Activated naive CD4-positive, alpha-beta T cell treated with anti-CD3 and anti-CD28 coated beads, Interleukin-2, amount 10 ng/mL, durations not matched to agents 7 days and 5 days (primary cell): ENCODE measurements around the gene C1orf226.

ENCODE experiments used
- CTCF ChIA-PET: fragments of 350-600 bp; sonication (Branson Sonifier 250); formaldehyde crosslinking; loops from one replicate; lab custom pipeline; 2021; ENCODE audit warnings: antibody characterized with exemption; lab: Charles Lee
- DNase-seq: peaks from one replicate; pipeline ENCODE4 v3.0.0-alpha.2; 2020
- H3K27ac Mint-ChIP-seq: one replicate; pipeline ENCODE4 v1.8.0; 2021; ENCODE audit warnings: mild to moderate bottlenecking, moderate library complexity, mixed read lengths
- H3K27me3 Mint-ChIP-seq: one replicate; pipeline ENCODE4 v1.8.0; 2021; ENCODE audit warnings: mild to moderate bottlenecking, mixed read lengths
- H3K36me3 Mint-ChIP-seq: one replicate; pipeline ENCODE4 v1.8.0; 2021; ENCODE audit warnings: mixed read lengths
- H3K4me1 Mint-ChIP-seq: one replicate; pipeline ENCODE4 v1.8.0; 2021; ENCODE audit warnings: mixed read lengths
- H3K4me3 Mint-ChIP-seq: one replicate; pipeline ENCODE4 v1.8.0; 2021; ENCODE audit warnings: mild to moderate bottlenecking, moderate library complexity, mixed read lengths
- H3K9me3 Mint-ChIP-seq: one replicate; pipeline ENCODE4 v1.8.0; 2021; ENCODE audit warnings: mixed read lengths

The C1orf226 gene

GRCh38 chr1:162370161-162370560 lies 11.4 kb upstream of the C1orf226 start:
- CTCF ChIA-PET, result no interaction called here

GRCh38 chr1:162370721-162371120 lies 10.8 kb upstream of the C1orf226 start:
- Mint-ChIP-seq H3K27me3 (peaks cover under 1% of the 10 kb centered on the region), H3K4me3 (no peak overlapping the region), H3K27ac (no peak overlapping the region), H3K36me3 (no peaks in the 10 kb centered on the region), H3K9me3 (no peaks in the 10 kb centered on the region), H3K4me1 (no peaks in the 10 kb centered on the region)
- CTCF ChIA-PET, result no interaction called here
- DNase-seq, result no peak

More at GRCh38 chr1:162370161-162370560, 11.4 kb upstream of the C1orf226 start:
- Mint-ChIP-seq H3K27ac (no peak overlapping the region), H3K9me3 (no peaks in the 10 kb centered on the region), H3K4me3 (no peak overlapping the region), H3K36me3 (no peaks in the 10 kb centered on the region), H3K27me3 (peaks cover 6% of the 10 kb centered on the region), H3K4me1 (no peaks in the 10 kb centered on the region)
- DNase-seq, result no peak

- Mint-ChIP-seq H3K27ac (no peak overlapping the region), H3K36me3 (no peaks in the 10 kb centered on the region), H3K4me1 (no peaks in the 10 kb centered on the region), H3K4me3 (no peak overlapping the region), H3K9me3 (no peaks in the 10 kb centered on the region), H3K27me3 (no peaks in the 10 kb centered on the region)
- CTCF ChIA-PET, result no interaction called here
- DNase-seq, result no peak
Observed at GRCh38 chr1:162371611-162372010, 9.9 kb upstream of the C1orf226 start.

- Mint-ChIP-seq H3K4me3 (no peak overlapping the region), H3K9me3 (no peaks in the 10 kb centered on the region), H3K27ac (no peak overlapping the region), H3K27me3 (no peaks in the 10 kb centered on the region), H3K4me1 (no peaks in the 10 kb centered on the region), H3K36me3 (no peaks in the 10 kb centered on the region)
- CTCF ChIA-PET, result no interaction called here
- no peak for DNase-seq
Observed at GRCh38 chr1:162372159-162373071, 9.1 kb upstream of the C1orf226 start.

GRCh38 chr1:162373072-162373427 lies 8.5 kb upstream of the C1orf226 start:
- no peaks in the 10 kb centered on the region for H3K4me1 Mint-ChIP-seq
- no peaks in the 10 kb centered on the region for H3K9me3 Mint-ChIP-seq
- H3K4me3 Mint-ChIP-seq, result no peak overlapping the region
- no peak for DNase-seq
- no peak overlapping the region for H3K27ac Mint-ChIP-seq
- CTCF ChIA-PET, result no interaction called here
- H3K36me3 Mint-ChIP-seq, result no peaks in the 10 kb centered on the region
- H3K27me3 Mint-ChIP-seq, result no peaks in the 10 kb centered on the region

- no peaks in the 10 kb centered on the region for H3K4me1 Mint-ChIP-seq
- H3K27ac Mint-ChIP-seq, result no peak overlapping the region
- no peaks in the 10 kb centered on the region for H3K9me3 Mint-ChIP-seq
- H3K27me3 Mint-ChIP-seq, result no peaks in the 10 kb centered on the region
- DNase-seq, result no peak
- H3K36me3 Mint-ChIP-seq, result no peaks in the 10 kb centered on the region
- CTCF ChIA-PET, result no interaction called here
- H3K4me3 Mint-ChIP-seq, result no peak overlapping the region
Observed at GRCh38 chr1:162373541-162374260, 7.8 kb upstream of the C1orf226 start.

GRCh38 chr1:162374406-162374805 lies 7.1 kb upstream of the C1orf226 start:
- Mint-ChIP-seq H3K4me1 (no peaks in the 10 kb centered on the region), H3K36me3 (no peaks in the 10 kb centered on the region), H3K9me3 (no peaks in the 10 kb centered on the region), H3K27me3 (no peaks in the 10 kb centered on the region), H3K27ac (no peak overlapping the region), H3K4me3 (no peak overlapping the region)
- CTCF ChIA-PET, result no interaction called here
- no peak for DNase-seq

GRCh38 chr1:162375463-162375862 lies 6.1 kb upstream of the C1orf226 start:
- Mint-ChIP-seq H3K4me3 (no peak overlapping the region), H3K4me1 (no peaks in the 10 kb centered on the region), H3K9me3 (no peaks in the 10 kb centered on the region), H3K36me3 (no peaks in the 10 kb centered on the region), H3K27me3 (no peaks in the 10 kb centered on the region), H3K27ac (no peak overlapping the region)
- CTCF ChIA-PET, result no interaction called here
- no peak for DNase-seq

GRCh38 chr1:162376691-162377090 lies 4.8 kb upstream of the C1orf226 start, which contains the start of gene SPATA46:
TSS of gene SPATA46 (minus strand) at chr1:162376854. CDS start at chr1:162376790, 64 bp downstream.
- H3K27ac Mint-ChIP-seq, result no peak within 1 kb of the TSS
- CTCF ChIA-PET, result no interaction called here
- H3K4me1 Mint-ChIP-seq, result no peaks in the 10 kb centered on the region
- no peaks in the 10 kb centered on the region for H3K36me3 Mint-ChIP-seq
- no peak for DNase-seq
- H3K27me3 Mint-ChIP-seq, result no peaks in the 10 kb centered on the region
- no peaks in the 10 kb centered on the region for H3K9me3 Mint-ChIP-seq
- H3K4me3 Mint-ChIP-seq, result no peak within 1 kb of the TSS

GRCh38 chr1:162380061-162380846 lies 1.3 kb upstream of the C1orf226 start:
- Mint-ChIP-seq H3K36me3 (no peaks in the 10 kb centered on the region), H3K27ac (no peak overlapping the region), H3K9me3 (no peaks in the 10 kb centered on the region), H3K27me3 (no peaks in the 10 kb centered on the region), H3K4me3 (no peak overlapping the region), H3K4me1 (no peaks in the 10 kb centered on the region)
- no peak for DNase-seq
- CTCF ChIA-PET, result interaction anchor here (2.0 to 2.8 kb wide), 2 partner anchors 11 to 23 kb away, joined by 5 to 10 read pairs; no protein-coding TSS in a partner anchor

GRCh38 chr1:162381941-162382750 lies 618 bp downstream of the C1orf226 start:
- Mint-ChIP-seq H3K4me1 (no peaks in the 10 kb centered on the region), H3K27ac (no peak overlapping the region), H3K4me3 (no peak overlapping the region), H3K9me3 (no peaks in the 10 kb centered on the region), H3K36me3 (no peaks in the 10 kb centered on the region), H3K27me3 (no peaks in the 10 kb centered on the region)
- DNase-seq, result no peak
- CTCF ChIA-PET, result interaction anchor here (1.2 to 2.0 kb wide), 2 partner anchors 10 to 24 kb away, joined by 4 to 5 read pairs; no protein-coding TSS in a partner anchor

- no peaks in the 10 kb centered on the region for H3K4me1 Mint-ChIP-seq
- no peaks in the 10 kb centered on the region for H3K27me3 Mint-ChIP-seq
- DNase-seq, result no peak
- CTCF ChIA-PET, result no interaction called here
- H3K27ac Mint-ChIP-seq, result no peak overlapping the region
- H3K36me3 Mint-ChIP-seq, result no peaks in the 10 kb centered on the region
- H3K9me3 Mint-ChIP-seq, result no peaks in the 10 kb centered on the region
- no peak overlapping the region for H3K4me3 Mint-ChIP-seq
Observed at GRCh38 chr1:162383091-162383490, 1.6 kb downstream of the C1orf226 start.

GRCh38 chr1:162383516-162383915 lies 2.0 kb downstream of the C1orf226 start:
- Mint-ChIP-seq H3K9me3 (no peaks in the 10 kb centered on the region), H3K36me3 (no peaks in the 10 kb centered on the region), H3K27me3 (peaks cover 1% of the 10 kb centered on the region), H3K27ac (no peak overlapping the region), H3K4me3 (no peak overlapping the region), H3K4me1 (no peaks in the 10 kb centered on the region)
- CTCF ChIA-PET, result no interaction called here
- no peak for DNase-seq
